A673 (cell line): ENCODE data around the gene ADARB2.

ENCODE experiments used
- CTCF ChIP-seq: fragments of 300-800, 200-600 bp; sonication (generic); conservative IDR thresholded peaks from 2 replicates; pipeline ENCODE4 v1.5.1; 2017; ENCODE audit warnings: low read depth, mild to moderate bottlenecking, antibody characterized with exemption, low read length, moderate library complexity, mixed read lengths
- EZH2 ChIP-seq: fragments of 200-600 bp; sonication (generic); IDR thresholded peaks from 2 replicates; pipeline ENCODE4 v1.6.1; 2017; ENCODE audit warnings: borderline replicate concordance, low read depth, mild to moderate bottlenecking, mixed read lengths, antibody characterized with exemption, low read length; ENCODE audit not compliant: poor library complexity, severe bottlenecking

GRCh38 chr10:1194161-1194560 lies 543.2 kb downstream of the ADARB2 start:
- no peak for TF ChIP-seq CTCF
- no peak for TF ChIP-seq EZH2
